HCT116 (cell line): ENCODE data around the gene SH2D2A. TPM values are rescaled to one million over a fixed set of nuclear protein-coding genes. Genes with fewer than 3 reads are reported as not detected.
A peak's percentile ranks its signal among the peaks of the same experiment; 100 is the strongest.

ENCODE experiments used
- ATAC-seq: fragments of 200-7000 bp; cut with Tn5 transposase; 2 replicates; pipeline ENCODE4 v1.9.1; 2020; ENCODE audit warnings: mild to moderate bottlenecking, moderate library complexity
- BruUV-seq: library from RNA; stranded (reverse); fragments of 400-500 nt; replicated peaks from 2 replicates; lab custom pipeline; 2021; lab: Mats Ljungman, UMichigan
- CTCF ChIA-PET: fragments of 300-600 bp; sonication (Branson Sonifier 250); formaldehyde crosslinking; loops from one replicate; lab custom pipeline; 2021; ENCODE audit warnings: antibody characterized with exemption; lab: Charles Lee
- POLR2A ChIA-PET: fragments of 300-600, 350-600 bp; sonication (Branson Sonifier 250); formaldehyde crosslinking; loops from one replicate; lab custom pipeline; 2021; ENCODE audit warnings: antibody characterized with exemption; lab: Charles Lee
- RAD21 ChIA-PET, 2 experiments: fragments of 300-600 bp; sonication (Branson Sonifier 250); formaldehyde crosslinking; loops; one replicate each; lab custom pipeline; 2023; ENCODE audit warnings: low total read pairs in 2 of 2; ENCODE audit not compliant: uncharacterized antibody in 2 of 2, unreplicated experiment in 2 of 2, low non-redundant PET in 1 of 2; lab: Charles Lee
- DNase-seq: peaks from one replicate; pipeline ENCODE4 v3.0.0-alpha.2; 2010; ENCODE audit warnings: low read depth, low spot score
- H2AFZ ChIP-seq: fragments of 200-600 bp; shearing (Covaris generic), sonication (generic); 2 replicates; pipeline ENCODE4 v1.6.1; 2017; ENCODE audit warnings: low read depth, mixed run types, mixed read lengths, antibody characterized with exemption, low read length; ENCODE audit not compliant: poor library complexity, severe bottlenecking
- H3K27ac ChIP-seq: 2 replicates; pipeline ENCODE4 v1.5.1; 2012; ENCODE audit warnings: low read depth, low read length
- H3K27me3 ChIP-seq: fragments of 200-600 bp; sonication (generic); 2 replicates; pipeline ENCODE4 v1.6.1; 2016; ENCODE audit warnings: mixed run types, low read length, mixed read lengths; ENCODE audit not compliant: insufficient read depth
- H3K36me3 ChIP-seq, 2 experiments: fragments of 200-500 bp in 1 of 2; fragments of 200-600 bp in 1 of 2; sonication (Bioruptor generic) in 1 of 2; sonication (generic) in 1 of 2; 2 replicates each; pipeline versions ENCODE4 v1.5.1 to v1.6.1; 2014 to 2016; ENCODE audit warnings: low read length in 2 of 2, inconsistent platforms in 1 of 2, mixed read lengths in 1 of 2, mixed run types in 1 of 2; ENCODE audit not compliant: insufficient read depth in 2 of 2, control insufficient read depth in 1 of 2
- H3K4me1 ChIP-seq, 2 experiments: fragments of 200-600 bp in 1 of 2; sonication (generic) in 1 of 2; 2 replicates each; pipeline versions ENCODE4 v1.5.1 to v1.6.1; 2012 to 2017; ENCODE audit warnings: low read length in 2 of 2, inconsistent platforms in 1 of 2, mild to moderate bottlenecking in 1 of 2, mixed read lengths in 1 of 2, mixed run types in 1 of 2, moderate library complexity in 1 of 2; ENCODE audit not compliant: insufficient read depth in 2 of 2, control insufficient read depth in 1 of 2
- H3K4me2 ChIP-seq: fragments of 200-600 bp; sonication (generic); 2 replicates; pipeline ENCODE4 v1.6.1; 2017; ENCODE audit warnings: mixed run types, low read length, mixed read lengths
- H3K4me3 ChIP-seq, 2 experiments: fragments of 200-600 bp in 1 of 2; sonication (generic) in 1 of 2; replicated peaks in 1 of 2; 2 replicates each; pipeline ENCODE4 v1.5.1; 2011 to 2016; ENCODE audit warnings: low read length in 2 of 2, control low read depth in 1 of 2, low read depth in 1 of 2, mild to moderate bottlenecking in 1 of 2, mixed read lengths in 1 of 2, mixed run types in 1 of 2
- H3K79me2 ChIP-seq: fragments of 200-600 bp; sonication (generic); 2 replicates; pipeline ENCODE4 v1.6.1; 2017; ENCODE audit warnings: mild to moderate bottlenecking, mixed run types, low read length, moderate library complexity, mixed read lengths; ENCODE audit not compliant: insufficient read depth
- H3K9ac ChIP-seq: fragments of 200-600 bp; sonication (generic); 2 replicates; pipeline ENCODE4 v1.6.1; 2016; ENCODE audit warnings: low read length, mixed read lengths
- H3K9me2 ChIP-seq: fragments of 200-600 bp; sonication (generic), shearing (Covaris generic); 2 replicates; pipeline ENCODE4 v1.6.1; 2017; ENCODE audit warnings: mixed run types, mild to moderate bottlenecking, moderate library complexity; ENCODE audit not compliant: insufficient read depth
- H3K9me3 ChIP-seq, 2 experiments: fragments of 200-500 bp in 1 of 2; fragments of 200-600 bp in 1 of 2; sonication (Bioruptor generic) in 1 of 2; sonication (generic) in 1 of 2; 2 replicates each; pipeline ENCODE4 v1.6.1; 2014 to 2017; ENCODE audit warnings: low read length in 2 of 2, mixed read lengths in 2 of 2, inconsistent platforms in 1 of 2, low read depth in 1 of 2, mild to moderate bottlenecking in 1 of 2, mixed run types in 1 of 2, moderate library complexity in 1 of 2; ENCODE audit not compliant: control insufficient read depth in 1 of 2, insufficient read depth in 1 of 2
- H4K20me1 ChIP-seq: fragments of 200-600 bp; sonication (generic), shearing (Covaris generic); 2 replicates; pipeline ENCODE4 v1.6.1; 2017; ENCODE audit warnings: mixed run types, mild to moderate bottlenecking, moderate library complexity; ENCODE audit not compliant: insufficient read depth
- CEBPB ChIP-seq: IDR thresholded peaks from 2 replicates; pipeline ENCODE4 v1.6.1; 2012; ENCODE audit warnings: low read depth
- EGR1 ChIP-seq: IDR thresholded peaks from 2 replicates; pipeline ENCODE4 v1.6.1; 2012; ENCODE audit warnings: low read depth
- POLR2A ChIP-seq: IDR thresholded peaks from 2 replicates; pipeline ENCODE4 v1.7.0; 2011; ENCODE audit warnings: borderline replicate concordance; ENCODE audit not compliant: insufficient read depth, insufficient read length; ENCODE audit errors: extremely low read depth
- SRF ChIP-seq: IDR thresholded peaks from 2 replicates; pipeline ENCODE4 v1.6.1; 2012; ENCODE audit warnings: low read depth
- TCF7L2 ChIP-seq: IDR thresholded peaks from 2 replicates; pipeline ENCODE4 v1.7.0; 2011; ENCODE audit warnings: borderline replicate concordance, inconsistent platforms; ENCODE audit not compliant: insufficient read depth, insufficient read length; ENCODE audit errors: extremely low read depth
- YY1 ChIP-seq: IDR thresholded peaks from 2 replicates; pipeline ENCODE4 v1.6.1; 2011; ENCODE audit warnings: low read length, low read depth, moderate library complexity, mild to moderate bottlenecking; ENCODE audit not compliant: insufficient replicate concordance; ENCODE audit errors: extremely low read depth
- ZFX ChIP-seq: fragments of 450-650 bp; IDR thresholded peaks from 2 replicates; pipeline ENCODE4 v1.6.1; 2017
- intact Hi-C: fragments of 100-400 bp; cut with micrococcal nuclease; formaldehyde crosslinking; loops from 2 replicates; pipeline ENCODE4 v1.10.0; 2022
- total RNA-seq: library from RNA; stranded (reverse); gene quantifications from one replicate; pipeline ENCODE4 v1.2.1, GENCODE V29; 2021; ENCODE audit not compliant: unreplicated experiment
- TF ChIP-seq, protein P1 (sequence below), 3 experiments: fragments of 200-600 bp in 1 of 3; sonication (generic) in 1 of 3; IDR thresholded peaks in 2 of 3; conservative IDR thresholded peaks in 1 of 3; 2 replicates each; pipeline ENCODE4 v1.5.1; 2012 to 2017; ENCODE audit warnings: low read depth in 2 of 3, low read length in 2 of 3, antibody characterized with exemption in 1 of 3, borderline replicate concordance in 1 of 3, control low read depth in 1 of 3, mild to moderate bottlenecking in 1 of 3, mixed read lengths in 1 of 3, mixed run types in 1 of 3, moderate library complexity in 1 of 3; ENCODE audit not compliant: insufficient read depth in 1 of 3
- TF ChIP-seq, protein P2 (sequence below): IDR thresholded peaks from 2 replicates; pipeline ENCODE4 v1.6.1; 2012
- TF ChIP-seq, protein P3 (sequence below): IDR thresholded peaks from 2 replicates; pipeline ENCODE4 v1.6.1; 2012; ENCODE audit warnings: low read depth

Gene SH2D2A
- total RNA-seq, 1 experiment from 2014 or later = 4.8 TPM

DNA sequence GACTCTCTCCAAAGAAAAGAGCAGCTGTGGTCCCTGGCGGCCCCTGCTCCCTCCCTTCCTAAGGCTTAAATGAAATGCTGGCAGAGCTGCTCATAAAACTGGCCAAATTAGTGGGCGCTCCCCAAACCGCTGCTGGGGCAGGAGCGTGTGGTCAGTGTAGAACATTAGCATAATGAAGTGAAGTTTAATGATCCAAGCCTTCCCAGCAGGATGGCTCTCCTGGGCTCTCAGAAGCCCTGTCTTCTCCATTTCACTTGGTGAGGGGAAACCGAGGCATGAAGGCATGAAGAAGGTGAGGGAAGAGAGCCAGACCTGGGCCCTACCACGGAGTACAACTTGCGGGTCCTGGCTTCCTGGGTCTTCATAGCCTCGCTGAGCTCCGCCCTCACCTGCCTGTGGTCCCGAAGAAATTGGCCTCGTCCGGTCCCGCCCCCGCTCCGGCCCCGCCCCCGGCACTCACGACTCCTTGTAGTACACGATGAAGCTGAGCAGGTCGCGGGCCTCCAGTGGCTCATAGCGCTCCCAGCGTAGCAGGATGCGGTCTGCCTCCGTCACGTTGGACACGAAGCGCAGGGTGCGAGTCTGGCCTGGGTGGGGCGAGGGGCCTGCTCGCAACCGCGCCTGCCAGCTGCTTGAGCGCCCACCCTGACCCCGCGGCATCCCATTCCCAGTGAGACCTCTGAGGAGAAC, 32.0 kb upstream of the SH2D2A start:
- Histone ChIP-seq H3K9ac (no peak overlapping the region), H3K36me3 (no peaks in the 10 kb centered on the region), H3K4me2 (no peak overlapping the region), H3K4me3 (no peak overlapping the region), H3K27me3 (no peaks in the 10 kb centered on the region), H3K9me3 (no peaks in the 10 kb centered on the region), H3K27ac (no peak overlapping the region), H3K79me2 (no peaks in the 10 kb centered on the region), H2AFZ (no peak overlapping the region), H3K4me1 (no peaks in the 10 kb centered on the region; a peak in 2 of 4 replicates), H4K20me1 (no peaks in the 10 kb centered on the region), H3K9me2 (no peaks in the 10 kb centered on the region)
- no TSS peak for BruUV-seq
- TF ChIP-seq, protein P1, sequence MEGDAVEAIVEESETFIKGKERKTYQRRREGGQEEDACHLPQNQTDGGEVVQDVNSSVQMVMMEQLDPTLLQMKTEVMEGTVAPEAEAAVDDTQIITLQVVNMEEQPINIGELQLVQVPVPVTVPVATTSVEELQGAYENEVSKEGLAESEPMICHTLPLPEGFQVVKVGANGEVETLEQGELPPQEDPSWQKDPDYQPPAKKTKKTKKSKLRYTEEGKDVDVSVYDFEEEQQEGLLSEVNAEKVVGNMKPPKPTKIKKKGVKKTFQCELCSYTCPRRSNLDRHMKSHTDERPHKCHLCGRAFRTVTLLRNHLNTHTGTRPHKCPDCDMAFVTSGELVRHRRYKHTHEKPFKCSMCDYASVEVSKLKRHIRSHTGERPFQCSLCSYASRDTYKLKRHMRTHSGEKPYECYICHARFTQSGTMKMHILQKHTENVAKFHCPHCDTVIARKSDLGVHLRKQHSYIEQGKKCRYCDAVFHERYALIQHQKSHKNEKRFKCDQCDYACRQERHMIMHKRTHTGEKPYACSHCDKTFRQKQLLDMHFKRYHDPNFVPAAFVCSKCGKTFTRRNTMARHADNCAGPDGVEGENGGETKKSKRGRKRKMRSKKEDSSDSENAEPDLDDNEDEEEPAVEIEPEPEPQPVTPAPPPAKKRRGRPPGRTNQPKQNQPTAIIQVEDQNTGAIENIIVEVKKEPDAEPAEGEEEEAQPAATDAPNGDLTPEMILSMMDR (IDR thresholded peaks at IDR 0.05 in 2 of 3, conservative IDR thresholded peaks at IDR 0.05 in 1 of 3; ENCODE audit: borderline replicate concordance in 1 of 3, insufficient read depth in 1 of 3, low read depth in 2 of 3, low read length in 2 of 3) = no peak
- TF ChIP-seq, protein P2, sequence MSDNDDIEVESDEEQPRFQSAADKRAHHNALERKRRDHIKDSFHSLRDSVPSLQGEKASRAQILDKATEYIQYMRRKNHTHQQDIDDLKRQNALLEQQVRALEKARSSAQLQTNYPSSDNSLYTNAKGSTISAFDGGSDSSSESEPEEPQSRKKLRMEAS = no peak
- TF ChIP-seq EGR1 (no peak), YY1 (no peak), TCF7L2 (no peak), CEBPB (no peak), ZFX (no peak), SRF (no peak), POLR2A (no peak)
- TF ChIP-seq, protein P3, sequence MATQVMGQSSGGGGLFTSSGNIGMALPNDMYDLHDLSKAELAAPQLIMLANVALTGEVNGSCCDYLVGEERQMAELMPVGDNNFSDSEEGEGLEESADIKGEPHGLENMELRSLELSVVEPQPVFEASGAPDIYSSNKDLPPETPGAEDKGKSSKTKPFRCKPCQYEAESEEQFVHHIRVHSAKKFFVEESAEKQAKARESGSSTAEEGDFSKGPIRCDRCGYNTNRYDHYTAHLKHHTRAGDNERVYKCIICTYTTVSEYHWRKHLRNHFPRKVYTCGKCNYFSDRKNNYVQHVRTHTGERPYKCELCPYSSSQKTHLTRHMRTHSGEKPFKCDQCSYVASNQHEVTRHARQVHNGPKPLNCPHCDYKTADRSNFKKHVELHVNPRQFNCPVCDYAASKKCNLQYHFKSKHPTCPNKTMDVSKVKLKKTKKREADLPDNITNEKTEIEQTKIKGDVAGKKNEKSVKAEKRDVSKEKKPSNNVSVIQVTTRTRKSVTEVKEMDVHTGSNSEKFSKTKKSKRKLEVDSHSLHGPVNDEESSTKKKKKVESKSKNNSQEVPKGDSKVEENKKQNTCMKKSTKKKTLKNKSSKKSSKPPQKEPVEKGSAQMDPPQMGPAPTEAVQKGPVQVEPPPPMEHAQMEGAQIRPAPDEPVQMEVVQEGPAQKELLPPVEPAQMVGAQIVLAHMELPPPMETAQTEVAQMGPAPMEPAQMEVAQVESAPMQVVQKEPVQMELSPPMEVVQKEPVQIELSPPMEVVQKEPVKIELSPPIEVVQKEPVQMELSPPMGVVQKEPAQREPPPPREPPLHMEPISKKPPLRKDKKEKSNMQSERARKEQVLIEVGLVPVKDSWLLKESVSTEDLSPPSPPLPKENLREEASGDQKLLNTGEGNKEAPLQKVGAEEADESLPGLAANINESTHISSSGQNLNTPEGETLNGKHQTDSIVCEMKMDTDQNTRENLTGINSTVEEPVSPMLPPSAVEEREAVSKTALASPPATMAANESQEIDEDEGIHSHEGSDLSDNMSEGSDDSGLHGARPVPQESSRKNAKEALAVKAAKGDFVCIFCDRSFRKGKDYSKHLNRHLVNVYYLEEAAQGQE = no peak
- ATAC-seq (peak; percentile 56), DNase-seq (no peak)
- intact Hi-C loops = no loop called here
- ChIA-PET CTCF (interaction anchor here (1.5 to 2.2 kb wide), 2 partner anchors 10 to 11 kb away, joined by 5 to 8 read pairs; no protein-coding TSS in a partner anchor), RAD21 (interaction anchor here in 1 of 2 experiments (0.6 kb wide), 1 partner anchor 44 kb away, joined by 4 read pairs; no protein-coding TSS in a partner anchor), POLR2A (no interaction called here)
